HL-60/S4 treated with retinoic acid at 250 ng/mL for 4 days and 3 days (cell line): Measurements from ENCODE around the gene SMAD3.
"Not testable (repeated sequence)": the region's sequence is repeated elsewhere in the genome, so short reads cannot be mapped to it uniquely, and the experiment has no call there.

Experiments
- in situ Hi-C: fragments of 300-500 bp; cut with MboI; formaldehyde crosslinking; loops from 2 replicates; pipeline ENCODE4 v1.7.0; 2022; ENCODE audit warnings: low sequenced_read_pairs

The SMAD3 gene

DNA sequence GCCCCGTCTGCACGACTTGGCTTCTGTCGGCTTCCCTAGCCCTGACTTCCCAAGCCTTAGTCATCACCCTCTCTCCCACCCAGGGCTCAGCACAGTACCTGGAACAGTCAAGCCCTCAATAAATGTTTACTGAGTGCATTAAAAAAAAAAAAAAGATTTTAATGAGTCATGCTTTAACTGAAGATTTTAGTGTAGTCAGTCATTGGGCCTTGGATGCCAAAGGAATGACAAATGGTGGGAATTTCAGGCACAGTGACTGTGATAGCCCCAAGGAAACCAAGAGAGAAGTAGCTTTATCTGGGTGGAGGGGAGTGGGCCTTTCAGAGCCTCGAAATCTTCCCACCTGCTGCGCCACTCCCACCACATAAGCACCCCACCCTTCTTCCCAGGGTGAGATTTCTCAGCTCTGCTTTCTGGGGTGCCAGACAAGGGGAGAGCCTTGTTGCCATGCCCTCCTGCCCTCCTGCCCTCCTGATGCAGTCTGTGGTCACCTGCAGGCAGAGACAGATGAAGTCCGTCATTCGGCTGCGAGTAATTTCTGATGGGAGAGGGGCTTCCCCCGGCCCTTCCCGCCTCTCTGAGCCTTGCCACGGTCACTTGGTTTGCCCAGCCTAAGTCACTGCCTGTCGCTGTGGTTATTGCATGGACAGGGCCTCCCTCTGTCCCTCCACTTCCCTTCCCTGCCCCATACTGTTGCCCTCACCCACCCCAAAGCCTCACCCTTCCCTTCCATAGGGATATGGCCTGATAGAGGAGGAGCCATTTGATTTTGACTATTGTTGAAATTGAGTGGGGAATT lies 41.8 kb downstream of the SMAD3 start:
- in situ Hi-C loops: no loop called here

DNA sequence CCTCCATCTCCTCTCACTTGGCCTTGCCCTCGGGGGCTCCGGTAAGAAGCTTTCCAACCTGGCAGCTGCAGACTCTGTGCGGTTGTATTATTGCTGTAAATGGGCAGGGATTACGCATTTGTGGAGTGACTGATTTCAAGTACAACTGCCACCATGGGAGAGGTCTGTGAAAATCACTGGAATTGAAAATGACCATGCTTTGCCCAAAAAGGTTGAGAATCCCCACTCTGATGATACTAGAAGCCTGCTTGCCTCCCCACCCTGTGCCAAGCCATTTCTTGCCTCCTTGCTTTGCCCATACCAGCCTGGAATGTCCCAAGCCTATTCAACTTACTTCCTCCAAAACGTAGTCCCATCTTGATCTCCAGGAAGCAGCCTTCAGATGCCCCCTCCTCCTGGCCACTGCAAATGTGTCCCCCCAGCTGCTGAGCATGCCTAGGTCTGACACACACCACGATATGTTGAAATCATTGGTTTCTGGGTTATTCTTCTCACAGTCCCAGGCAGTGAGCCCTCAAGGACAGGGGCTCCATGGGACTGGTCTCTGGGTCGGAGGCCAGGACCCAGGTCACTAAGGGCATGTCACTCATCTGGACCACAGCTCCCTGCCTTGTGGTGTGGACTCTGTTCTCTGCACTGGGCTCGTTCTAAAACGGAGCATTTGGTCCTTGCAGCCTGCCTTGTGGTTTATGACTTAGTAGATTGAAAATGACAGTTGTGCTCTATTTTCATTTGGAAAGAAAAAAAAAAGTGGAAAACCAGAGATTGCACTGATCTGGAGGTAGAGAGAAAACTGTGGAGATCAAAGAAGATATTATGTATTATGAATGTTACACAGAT lies 42.9 kb downstream of the SMAD3 start:
- in situ Hi-C loops: no loop called here

DNA sequence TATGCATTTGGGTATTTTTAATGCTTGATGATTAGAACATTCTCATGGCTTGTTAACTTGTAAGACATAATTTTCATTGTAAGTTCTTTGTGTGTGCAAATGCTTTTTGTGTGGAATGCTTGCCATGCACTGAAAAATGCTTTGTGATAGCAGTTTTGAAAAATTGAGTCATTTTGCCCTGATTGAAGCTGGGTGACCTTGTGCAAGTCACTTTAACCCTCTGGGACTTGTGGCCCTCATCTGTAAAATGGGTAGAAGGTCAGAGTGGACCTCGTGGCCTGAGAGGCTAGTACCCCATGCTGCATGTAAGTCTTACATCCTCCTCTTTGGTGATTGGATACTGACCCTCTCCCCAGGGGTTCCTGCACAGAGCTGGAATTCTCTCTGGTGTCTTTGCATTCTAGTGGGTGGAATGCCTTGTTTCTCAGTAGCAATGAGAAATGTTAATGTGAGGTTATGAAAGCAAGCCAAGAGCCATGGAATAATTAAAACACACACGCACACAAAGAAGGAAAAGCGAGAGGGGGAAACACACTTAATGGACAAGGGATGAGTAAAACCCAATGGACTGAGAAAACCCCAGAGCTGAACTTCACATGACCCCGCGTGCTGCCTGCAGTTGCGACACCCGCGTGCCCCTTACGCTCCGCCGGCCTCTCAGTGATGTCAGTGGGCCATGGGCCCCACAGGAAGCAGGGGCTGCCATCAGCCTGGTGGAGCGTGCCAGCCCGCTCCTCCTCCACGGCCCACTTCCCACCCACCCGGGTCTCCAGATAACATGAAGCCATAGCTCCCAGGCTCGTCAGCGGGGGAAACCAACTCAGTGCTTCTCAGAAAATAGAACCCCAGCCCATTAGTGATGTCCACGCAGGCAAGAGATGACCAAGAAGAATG lies 44.0 kb downstream of the SMAD3 start:
- in situ Hi-C loops: no loop called here

DNA sequence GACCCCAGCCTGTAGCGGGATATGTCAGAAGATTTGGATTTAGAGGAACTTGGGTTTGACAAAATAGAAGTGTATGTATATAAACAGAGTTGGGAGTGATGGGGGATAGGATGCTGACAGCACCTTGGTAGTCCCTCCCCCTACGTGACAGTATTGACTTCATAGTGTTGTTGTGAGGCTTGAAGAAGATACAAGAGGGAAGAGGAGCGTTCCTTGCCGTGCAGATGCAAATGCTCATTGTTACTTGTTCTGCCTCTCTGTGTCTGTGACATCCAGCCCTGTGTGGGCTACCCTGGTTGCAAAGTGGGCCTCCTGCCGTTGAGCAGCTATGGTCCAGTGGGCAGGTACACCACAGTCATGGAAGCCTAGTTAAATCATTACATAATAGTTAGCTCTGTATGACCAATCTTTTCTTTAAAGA lies 45.0 kb downstream of the SMAD3 start:
- in situ Hi-C loops: no loop called here

DNA sequence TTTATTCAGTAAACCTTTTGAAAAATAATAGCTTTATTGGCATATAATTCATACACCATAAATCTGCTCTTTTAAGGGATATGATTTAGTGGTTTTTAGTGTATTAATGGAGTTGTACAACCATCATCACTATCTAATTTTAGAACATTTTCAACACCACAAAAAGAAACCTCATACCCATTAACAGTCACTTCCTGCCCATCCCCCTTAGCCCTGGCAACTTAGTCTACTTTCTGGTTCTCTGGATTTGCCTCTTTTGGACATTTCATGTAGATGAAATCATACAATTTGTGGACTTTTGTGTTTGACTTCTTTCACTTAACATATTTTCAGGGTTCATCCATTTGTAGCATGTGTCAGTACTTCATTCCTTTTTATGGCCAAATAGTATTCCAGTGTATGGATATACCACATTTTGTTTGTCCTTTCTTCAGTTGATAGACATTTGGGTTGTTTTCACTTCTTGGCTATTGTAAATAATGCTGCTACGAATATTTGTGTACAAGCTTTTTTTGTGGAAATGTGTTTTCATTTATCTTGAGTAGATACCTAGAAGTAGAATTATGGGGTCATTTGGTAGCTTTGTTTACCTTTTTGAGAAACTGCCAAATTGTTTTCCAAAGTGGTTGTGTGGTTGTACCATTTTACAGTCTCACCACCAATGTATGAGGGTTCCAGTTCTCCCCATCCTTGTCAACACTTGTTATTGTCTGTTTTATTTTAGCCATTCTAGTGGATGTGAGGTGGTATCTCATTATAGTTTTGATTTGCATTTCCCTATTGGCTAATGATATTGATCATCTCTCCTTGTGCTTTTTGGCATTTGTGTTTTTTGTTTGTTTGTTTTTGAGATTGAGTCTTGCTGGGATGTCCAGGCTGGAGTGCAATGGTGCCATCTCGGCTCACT lies 45.8 kb downstream of the SMAD3 start:
- in situ Hi-C loops: no loop called here

DNA sequence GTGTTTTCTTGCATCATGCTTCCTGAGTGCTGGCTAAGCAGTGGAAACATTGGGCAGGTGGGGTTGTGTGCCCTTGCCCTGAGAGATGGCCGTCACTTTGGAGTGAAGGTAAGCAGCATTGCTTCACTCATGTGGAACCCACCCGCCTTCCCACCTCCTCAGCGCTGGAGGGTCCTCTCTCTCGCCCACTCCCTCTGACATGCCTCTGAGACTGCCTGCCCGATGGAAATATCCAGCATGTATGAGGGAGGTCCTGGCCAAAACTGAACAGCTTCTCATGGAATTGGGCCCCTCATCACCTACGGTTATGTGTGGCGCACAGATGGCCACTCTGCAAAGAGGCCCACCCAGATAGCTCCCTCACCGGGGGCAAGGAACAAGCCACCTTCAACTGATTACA lies 48.6 kb downstream of the SMAD3 start:
- in situ Hi-C loops: no loop called here

DNA sequence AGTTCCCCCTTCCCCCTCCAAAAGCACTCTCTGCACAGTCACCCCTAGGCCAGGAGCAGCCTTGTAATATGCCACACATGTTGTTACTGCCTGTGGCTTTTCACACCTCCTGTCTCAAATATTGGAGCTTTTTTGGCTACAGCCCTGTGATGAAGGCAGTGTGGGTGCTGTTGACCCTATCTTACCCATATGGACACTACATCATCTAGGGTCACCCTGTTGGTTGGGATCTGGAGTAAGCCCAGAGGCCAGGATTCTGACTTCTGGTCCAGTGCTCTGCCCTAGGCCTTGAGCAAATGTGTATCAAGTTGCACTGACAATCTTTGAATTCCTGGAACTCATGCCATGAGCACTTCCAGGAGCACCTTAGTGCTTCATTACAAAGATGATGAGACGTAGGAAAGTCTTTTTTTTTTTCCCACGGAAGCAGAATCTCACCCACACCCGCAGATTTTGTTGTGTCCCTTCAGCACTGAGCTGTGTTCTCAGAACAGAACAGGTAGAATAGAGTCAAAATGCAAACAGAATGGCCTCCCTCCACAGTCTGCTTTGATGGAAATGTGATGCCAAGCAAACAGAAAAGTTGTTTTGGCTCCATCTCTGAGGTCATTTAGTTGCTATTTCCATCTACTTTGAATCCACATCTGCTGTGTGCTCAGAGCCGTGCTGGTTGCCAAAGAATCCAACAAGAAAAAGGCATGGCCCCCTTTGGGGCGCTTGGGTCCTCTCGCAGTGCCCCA lies 49.6 kb downstream of the SMAD3 start:
- in situ Hi-C loops: no loop called here

DNA sequence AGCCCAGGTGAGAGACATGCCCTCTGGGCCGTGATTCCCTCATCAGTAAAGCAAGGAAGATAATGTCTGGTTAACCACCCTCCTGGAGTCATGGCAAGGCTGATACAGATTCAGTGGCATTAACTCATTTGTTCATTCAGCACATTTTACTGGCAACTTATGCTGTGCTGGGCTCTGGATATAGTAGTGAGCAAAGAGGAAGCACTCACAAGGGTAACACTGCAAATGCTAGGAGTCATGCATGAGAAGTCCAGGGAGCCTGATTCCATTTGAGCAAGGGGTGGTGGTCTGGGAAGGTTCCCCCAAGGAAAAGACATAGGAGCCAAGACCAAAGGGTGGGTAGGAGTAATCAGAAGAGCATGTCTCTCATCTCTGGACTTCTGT lies 50.2 kb downstream of the SMAD3 start:
- in situ Hi-C loops: no loop called here

DNA sequence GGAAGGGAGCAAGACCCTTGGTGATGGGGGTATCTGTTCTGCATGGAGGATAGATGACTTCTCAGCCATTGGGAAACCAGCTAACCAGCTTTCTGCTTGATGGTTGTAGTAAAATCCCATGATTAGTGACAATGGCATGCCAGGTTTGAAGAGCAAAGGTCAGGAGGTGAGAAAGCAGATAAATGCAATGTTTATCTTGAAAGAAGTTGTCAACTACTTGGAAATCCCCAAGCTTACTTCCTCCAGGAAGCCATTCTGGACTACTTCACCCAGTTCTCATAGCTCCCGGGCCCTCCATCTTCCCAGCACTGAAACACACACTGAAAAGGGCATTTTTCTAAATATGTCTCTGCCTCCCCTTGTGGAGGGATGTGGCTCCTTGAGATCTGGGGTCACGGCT lies 51.3 kb downstream of the SMAD3 start:
- in situ Hi-C loops: no loop called here

DNA sequence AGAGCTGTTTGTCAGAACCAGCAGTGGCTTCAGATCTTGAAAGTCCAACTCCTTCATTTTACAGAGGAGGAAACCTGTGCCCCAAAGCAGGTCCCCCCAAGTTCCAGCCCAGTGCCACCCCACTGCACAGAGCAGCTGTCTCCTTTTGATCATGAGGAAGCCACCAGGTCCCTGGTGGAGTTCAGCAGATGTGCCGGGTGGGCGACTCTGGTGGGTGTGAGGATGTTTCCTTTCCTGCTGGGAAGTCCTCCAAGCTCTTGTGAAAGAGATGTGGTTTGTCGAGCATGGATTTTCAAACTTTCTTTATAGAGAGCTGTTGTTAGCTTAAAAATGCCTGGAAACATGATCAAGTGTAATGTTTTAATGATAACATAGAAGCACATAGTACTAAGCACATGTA lies 52.0 kb downstream of the SMAD3 start:
- in situ Hi-C loops: no loop called here

DNA sequence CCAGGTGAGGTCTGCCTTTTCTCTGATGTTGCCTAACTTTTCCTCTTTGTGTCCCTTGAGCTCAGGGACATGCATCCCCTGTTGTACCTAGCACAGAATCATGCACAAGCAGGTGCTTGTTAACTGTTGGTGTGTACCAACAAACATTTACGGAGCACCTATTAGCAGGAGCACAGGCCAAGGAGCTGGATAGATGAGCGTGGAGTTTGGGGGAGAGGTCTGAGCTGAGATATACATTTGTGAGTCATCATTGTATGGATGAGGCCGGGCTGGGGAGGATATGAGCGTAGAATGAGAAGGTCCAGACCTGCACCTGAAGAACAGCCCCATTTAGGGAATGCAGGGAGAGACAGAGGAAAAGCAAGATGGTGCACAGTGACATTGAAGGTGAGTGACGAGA lies 53.4 kb downstream of the SMAD3 start:
- in situ Hi-C loops: no loop called here

DNA sequence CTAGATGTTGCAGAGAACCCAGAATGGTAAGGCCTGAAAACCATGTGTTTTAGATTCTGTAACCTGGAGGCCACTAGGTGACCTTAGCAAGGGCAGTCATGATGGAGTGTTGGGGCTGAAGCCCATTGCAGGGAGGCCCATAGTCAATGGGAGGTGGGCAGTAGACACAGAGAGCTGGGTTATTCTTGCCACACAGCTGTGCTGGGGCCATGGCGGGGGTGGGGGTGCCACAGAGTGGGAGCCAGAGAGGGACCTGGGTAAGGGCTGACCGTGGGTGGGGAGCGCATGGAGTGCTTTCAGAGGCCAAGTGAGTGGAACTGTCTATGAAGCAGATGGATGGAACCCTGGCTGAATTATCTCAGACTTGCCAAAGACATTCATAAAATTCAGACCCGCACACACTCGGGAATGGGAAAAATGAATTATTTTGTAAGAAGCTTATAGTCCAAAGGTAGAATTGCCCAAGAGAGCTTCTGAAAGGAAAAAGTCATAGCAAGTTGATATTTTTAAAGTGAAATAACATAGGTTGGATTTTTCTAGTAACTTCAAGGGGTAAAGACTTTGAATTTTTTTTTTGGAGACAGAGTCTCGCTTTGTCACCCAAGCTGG lies 53.9 kb downstream of the SMAD3 start:
- in situ Hi-C loops: no loop called here

DNA sequence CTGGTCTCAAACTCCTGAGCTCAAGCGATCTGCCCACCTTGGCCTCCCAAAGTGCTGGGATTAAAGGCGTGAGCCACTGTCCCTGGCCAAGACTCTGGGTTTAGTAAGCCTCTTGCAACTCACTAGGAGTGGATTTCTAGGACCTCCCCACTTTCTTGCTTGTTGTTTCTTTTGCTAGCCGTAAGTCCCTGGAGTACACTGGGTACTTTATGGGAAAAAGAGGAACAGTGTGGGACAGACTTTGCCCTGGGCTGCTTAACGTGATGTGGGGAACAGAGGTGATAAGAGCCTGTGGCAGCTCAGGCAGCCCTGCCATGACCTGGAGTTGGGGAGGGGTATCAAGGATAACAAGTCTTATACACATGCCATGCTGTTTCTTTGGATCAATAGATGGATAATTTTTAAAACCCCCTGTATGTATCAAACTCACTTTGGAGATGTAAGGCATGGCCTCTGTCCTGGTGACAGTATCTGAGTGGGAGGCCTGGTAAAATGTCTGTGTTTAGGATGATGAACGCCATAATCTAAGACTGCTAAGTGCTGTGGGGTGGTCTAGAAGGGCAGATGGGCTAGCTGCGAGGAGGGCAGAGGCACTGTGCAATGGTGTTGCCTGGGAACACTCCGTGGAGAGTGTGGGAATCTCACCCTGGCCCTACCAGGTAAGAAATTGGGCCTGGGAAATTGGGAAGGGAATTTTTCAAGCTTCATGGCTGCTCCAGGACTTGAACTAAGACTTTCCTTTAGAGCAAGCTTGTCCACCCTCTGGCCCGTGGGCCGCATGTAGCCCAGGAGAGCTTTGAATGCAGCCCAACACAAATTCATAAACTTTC lies 54.8 kb downstream of the SMAD3 start:
- in situ Hi-C loops: no loop called here

DNA sequence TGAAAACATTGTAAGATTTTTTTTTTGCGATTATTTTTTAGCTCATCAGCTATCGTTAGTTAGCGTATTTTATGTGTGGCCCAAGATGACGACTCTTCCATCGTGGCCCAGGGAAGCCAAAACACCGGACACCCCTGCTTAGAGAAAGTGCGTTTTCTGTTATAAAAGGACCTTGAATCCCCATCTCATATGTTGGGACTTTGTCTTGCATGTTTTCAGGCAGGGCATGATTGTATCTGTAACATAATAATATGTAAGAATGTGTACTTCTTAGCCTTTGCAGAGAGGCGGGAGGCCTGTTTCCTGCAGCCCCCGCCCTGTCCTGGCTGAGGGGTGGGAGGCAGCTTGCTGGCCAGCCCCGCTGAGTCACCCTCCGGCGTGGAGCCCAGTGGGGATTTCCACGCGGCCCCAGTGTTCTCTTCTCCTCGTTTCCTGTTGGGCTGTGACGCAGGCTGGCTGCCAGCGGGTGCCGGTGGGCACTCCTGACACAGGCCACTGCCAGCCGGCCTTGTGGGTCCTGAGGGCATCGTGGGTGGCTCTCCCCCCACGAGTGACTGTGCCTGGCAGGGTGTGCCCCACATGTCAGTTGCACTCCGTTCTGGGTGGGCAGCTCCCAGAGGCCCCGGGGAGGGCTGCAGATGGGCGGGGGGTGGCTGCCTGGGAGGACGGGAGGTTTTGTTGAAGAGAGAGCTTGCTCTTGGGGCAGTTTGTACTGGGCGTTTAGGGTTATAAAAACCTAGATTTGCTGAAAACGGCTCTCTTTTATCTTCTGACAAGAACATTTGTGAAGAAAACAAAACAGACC lies 55.6 kb downstream of the SMAD3 start:
- in situ Hi-C loops: no loop called here

DNA sequence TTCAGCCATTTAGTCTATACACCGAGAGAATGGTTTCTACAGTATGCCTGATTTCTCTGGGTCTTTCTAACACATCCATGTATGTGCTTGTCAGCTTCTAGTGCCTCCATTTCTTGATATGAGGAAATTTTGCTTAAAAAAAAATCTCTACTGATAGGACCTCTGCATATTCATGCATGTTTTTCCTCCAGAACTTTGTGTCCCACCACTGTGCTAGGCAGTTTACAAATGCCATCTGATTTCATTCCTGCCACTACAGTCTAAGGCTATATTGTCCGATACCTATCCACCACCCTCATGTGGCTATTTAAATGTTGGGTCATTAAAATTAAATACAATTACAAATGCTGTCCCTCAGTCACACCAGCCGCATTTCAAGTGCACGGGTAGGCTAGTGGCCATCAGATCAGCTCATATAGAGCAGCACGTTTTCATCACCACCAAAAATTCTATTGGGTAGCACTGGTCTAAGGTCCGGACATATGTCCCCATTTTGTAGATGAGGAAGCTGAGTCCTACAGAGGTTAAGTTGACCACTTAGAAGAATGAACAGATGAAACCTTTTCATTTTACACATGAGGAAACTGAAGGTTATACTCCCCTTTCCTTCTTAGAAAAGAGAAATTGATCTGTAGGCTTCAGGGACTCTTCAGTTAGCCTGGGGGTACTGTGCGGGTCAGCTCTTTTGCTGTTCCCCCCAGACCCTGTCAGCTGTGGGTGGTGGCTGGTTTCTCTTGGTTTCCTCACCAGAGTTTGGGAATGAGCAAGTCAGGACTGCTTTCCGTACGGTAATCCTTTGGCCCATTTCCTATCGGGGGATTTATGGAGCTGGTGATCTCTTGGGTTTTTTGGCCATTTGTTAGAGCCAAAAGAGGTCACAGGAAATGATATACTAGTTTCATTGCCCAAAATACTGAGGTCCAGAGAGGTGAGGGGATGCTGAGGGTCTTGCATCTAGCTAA lies 56.5 kb downstream of the SMAD3 start:
- in situ Hi-C loops: no loop called here

DNA sequence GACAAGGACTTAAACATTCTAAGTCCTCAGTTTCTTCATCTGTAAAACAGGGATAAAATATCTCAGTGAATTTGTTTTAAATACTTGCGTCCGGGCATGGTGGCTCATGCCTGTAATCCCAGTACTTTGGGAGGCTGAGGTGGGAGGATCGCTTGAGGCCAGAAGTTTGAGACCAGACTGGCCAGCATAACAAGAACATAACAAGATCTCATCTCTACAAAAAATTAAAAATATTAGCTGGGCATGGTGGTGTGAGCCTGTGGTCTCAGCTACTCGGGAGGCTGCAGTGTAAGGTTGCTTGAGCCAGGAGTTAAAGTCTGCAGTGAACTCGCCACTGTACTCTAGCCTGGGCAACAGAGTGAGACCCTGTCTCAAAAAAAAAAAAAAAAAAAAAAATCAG lies 57.4 kb downstream of the SMAD3 start:
- in situ Hi-C loops: not testable (repeated sequence)
